Measurements from ENCODE around the gene S100A12.

DNA sequence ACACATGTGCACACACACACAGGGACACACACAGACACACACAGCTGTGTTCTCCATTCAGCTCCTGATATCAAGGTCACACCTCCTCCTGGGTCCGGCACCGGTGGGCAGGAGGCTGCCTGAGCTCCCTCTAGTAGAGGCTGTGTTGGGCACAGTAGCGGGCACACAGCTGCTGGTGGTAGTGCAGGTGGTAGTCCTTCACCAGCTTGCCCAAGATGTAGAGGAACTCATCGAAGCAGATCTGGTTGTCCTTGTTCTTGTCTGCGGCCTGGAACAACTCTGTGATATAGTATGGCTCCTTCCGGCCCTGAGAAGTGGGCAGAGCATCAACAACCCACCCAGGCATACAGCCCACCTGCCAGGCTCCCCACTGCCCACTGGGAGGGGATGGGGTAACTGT is 21.0 kb upstream of the S100A12 start:
- TF ChIP-seq, protein P1, sequence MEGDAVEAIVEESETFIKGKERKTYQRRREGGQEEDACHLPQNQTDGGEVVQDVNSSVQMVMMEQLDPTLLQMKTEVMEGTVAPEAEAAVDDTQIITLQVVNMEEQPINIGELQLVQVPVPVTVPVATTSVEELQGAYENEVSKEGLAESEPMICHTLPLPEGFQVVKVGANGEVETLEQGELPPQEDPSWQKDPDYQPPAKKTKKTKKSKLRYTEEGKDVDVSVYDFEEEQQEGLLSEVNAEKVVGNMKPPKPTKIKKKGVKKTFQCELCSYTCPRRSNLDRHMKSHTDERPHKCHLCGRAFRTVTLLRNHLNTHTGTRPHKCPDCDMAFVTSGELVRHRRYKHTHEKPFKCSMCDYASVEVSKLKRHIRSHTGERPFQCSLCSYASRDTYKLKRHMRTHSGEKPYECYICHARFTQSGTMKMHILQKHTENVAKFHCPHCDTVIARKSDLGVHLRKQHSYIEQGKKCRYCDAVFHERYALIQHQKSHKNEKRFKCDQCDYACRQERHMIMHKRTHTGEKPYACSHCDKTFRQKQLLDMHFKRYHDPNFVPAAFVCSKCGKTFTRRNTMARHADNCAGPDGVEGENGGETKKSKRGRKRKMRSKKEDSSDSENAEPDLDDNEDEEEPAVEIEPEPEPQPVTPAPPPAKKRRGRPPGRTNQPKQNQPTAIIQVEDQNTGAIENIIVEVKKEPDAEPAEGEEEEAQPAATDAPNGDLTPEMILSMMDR (IDR thresholded peaks at IDR 0.05): no peak
- no peak for TF ChIP-seq POLR2AphosphoS5 (IDR thresholded peaks at IDR 0.05)
